ENCODE data around the gene NUP85.

Gene NUP85

GRCh38 chr17:75238020-75238580 lies 32.6 kb downstream of the NUP85 start:
- WGBS, 2 donors (ENCODE audit: extremely low coverage in 2 of 2, insufficient read length in 2 of 2, insufficient replicate concordance in 1 of 2): no CpG with 5 or more reads among the region's 11 CpGs
- Histone ChIP-seq H3K27me3 (ENCODE audit: control insufficient read depth in 3 of 3, insufficient read depth in 3 of 3, low read depth in 1 of 3, low read length in 3 of 3) (no peaks in the 10 kb centered on the region), H3K4me3 (ENCODE audit: low read length in 2 of 2) (no peak overlapping the region), H2AFZ (ENCODE audit: low read length) (no peak overlapping the region), H2BK15ac (ENCODE audit: low read length) (no peak overlapping the region), H3K4ac (ENCODE audit: low read length) (no peak overlapping the region), H3K4me2 (ENCODE audit: insufficient read depth, low read length, poor library complexity, severe bottlenecking) (no peak overlapping the region), H3K36me3 (replicated peaks in 1 of 2; ENCODE audit: control insufficient read depth in 2 of 2, insufficient read depth in 2 of 2, low read length in 2 of 2) (peaks cover 60 to 94% of the 10 kb centered on the region in 2 donors), H2BK120ac (ENCODE audit: low read depth, low read length) (no peak overlapping the region), H2AK5ac (ENCODE audit: low read depth, low read length) (no peak overlapping the region), H3K23ac (ENCODE audit: low read depth, low read length, poor library complexity) (no peak overlapping the region), H3K79me1 (ENCODE audit: low read depth, low read length) (no peaks in the 10 kb centered on the region), H4K8ac (ENCODE audit: low read depth, low read length) (no peak overlapping the region), H3K27ac (replicated peaks; ENCODE audit: low read length) (no peak overlapping the region), H3K18ac (ENCODE audit: low read length) (no peak overlapping the region), H3K9me3 (replicated peaks in 1 of 2; ENCODE audit: control insufficient read depth in 2 of 2, insufficient read depth in 1 of 2, low read depth in 1 of 2, low read length in 2 of 2) (no peaks in the 10 kb centered on the region), H2BK12ac (ENCODE audit: low read length) (no peak overlapping the region), H3K14ac (ENCODE audit: low read length) (no peak overlapping the region), H3K4me1 (ENCODE audit: control insufficient read depth in 2 of 2, insufficient read depth in 1 of 2, low read depth in 1 of 2, low read length in 2 of 2) (peaks cover 0 to 8% of the 10 kb centered on the region in 2 donors), H3K9ac (ENCODE audit: low read depth, low read length, poor library complexity) (no peak overlapping the region), H2BK5ac (ENCODE audit: low read length) (no peak overlapping the region), H4K91ac (ENCODE audit: low read depth, low read length, poor library complexity) (no peak overlapping the region)
- no peak for DNase-seq (ENCODE audit: low spot score)

- Histone ChIP-seq H3K4me1 (ENCODE audit: control insufficient read depth in 2 of 2, insufficient read depth in 1 of 2, low read depth in 1 of 2, low read length in 2 of 2) (peaks cover 0 to 8% of the 10 kb centered on the region in 2 donors), H2BK12ac (ENCODE audit: low read length) (no peak overlapping the region), H2BK120ac (ENCODE audit: low read depth, low read length) (no peak overlapping the region), H2AFZ (ENCODE audit: low read length) (no peak overlapping the region), H3K36me3 (replicated peaks in 1 of 2; ENCODE audit: control insufficient read depth in 2 of 2, insufficient read depth in 2 of 2, low read length in 2 of 2) (peaks cover 66 to 97% of the 10 kb centered on the region in 2 donors), H2BK5ac (ENCODE audit: low read length) (no peak overlapping the region), H3K27me3 (ENCODE audit: control insufficient read depth in 3 of 3, insufficient read depth in 3 of 3, low read depth in 1 of 3, low read length in 3 of 3) (no peaks in the 10 kb centered on the region), H4K8ac (ENCODE audit: low read depth, low read length) (peak overlapping the region; percentile 0), H3K4ac (ENCODE audit: low read length) (no peak overlapping the region), H2AK5ac (ENCODE audit: low read depth, low read length) (no peak overlapping the region), H2BK15ac (ENCODE audit: low read length) (no peak overlapping the region), H3K79me1 (ENCODE audit: low read depth, low read length) (no peaks in the 10 kb centered on the region), H3K4me2 (ENCODE audit: insufficient read depth, low read length, poor library complexity, severe bottlenecking) (no peak overlapping the region), H3K23ac (ENCODE audit: low read depth, low read length, poor library complexity) (no peak overlapping the region), H3K27ac (replicated peaks; ENCODE audit: low read length) (no peak overlapping the region), H4K91ac (ENCODE audit: low read depth, low read length, poor library complexity) (no peak overlapping the region), H3K18ac (ENCODE audit: low read length) (no peak overlapping the region), H3K14ac (ENCODE audit: low read length) (no peak overlapping the region), H3K4me3 (ENCODE audit: low read length in 2 of 2) (no peak overlapping the region), H3K9me3 (replicated peaks in 1 of 2; ENCODE audit: control insufficient read depth in 2 of 2, insufficient read depth in 1 of 2, low read depth in 1 of 2, low read length in 2 of 2) (no peaks in the 10 kb centered on the region), H3K9ac (ENCODE audit: low read depth, low read length, poor library complexity) (peak overlapping the region; percentile 17)
- WGBS, 2 donors (ENCODE audit: extremely low coverage in 2 of 2, insufficient read length in 2 of 2, insufficient replicate concordance in 1 of 2): no CpG with 5 or more reads among the region's 13 CpGs
- DNase-seq (ENCODE audit: low spot score): peak; percentile 44
Observed at GRCh38 chr17:75238684-75239191, 33.3 kb downstream of the NUP85 start.

GRCh38 chr17:75239214-75239613 lies 33.7 kb downstream of the NUP85 start:
- no peak for DNase-seq (ENCODE audit: low spot score)
- Histone ChIP-seq H4K8ac (ENCODE audit: low read depth, low read length) (peak overlapping the region; percentile 0), H3K23ac (ENCODE audit: low read depth, low read length, poor library complexity) (no peak overlapping the region), H4K91ac (ENCODE audit: low read depth, low read length, poor library complexity) (no peak overlapping the region), H3K9ac (ENCODE audit: low read depth, low read length, poor library complexity) (peak overlapping the region; percentile 17), H3K9me3 (replicated peaks in 1 of 2; ENCODE audit: control insufficient read depth in 2 of 2, insufficient read depth in 1 of 2, low read depth in 1 of 2, low read length in 2 of 2) (no peaks in the 10 kb centered on the region), H3K14ac (ENCODE audit: low read length) (no peak overlapping the region), H2AK5ac (ENCODE audit: low read depth, low read length) (no peak overlapping the region), H3K4me3 (ENCODE audit: low read length in 2 of 2) (no peak overlapping the region), H3K36me3 (replicated peaks in 1 of 2; ENCODE audit: control insufficient read depth in 2 of 2, insufficient read depth in 2 of 2, low read length in 2 of 2) (peaks cover 70 to 99% of the 10 kb centered on the region in 2 donors), H2BK120ac (ENCODE audit: low read depth, low read length) (no peak overlapping the region), H2BK5ac (ENCODE audit: low read length) (no peak overlapping the region), H3K79me1 (ENCODE audit: low read depth, low read length) (no peaks in the 10 kb centered on the region), H2AFZ (ENCODE audit: low read length) (no peak overlapping the region), H3K27me3 (ENCODE audit: control insufficient read depth in 3 of 3, insufficient read depth in 3 of 3, low read depth in 1 of 3, low read length in 3 of 3) (no peaks in the 10 kb centered on the region), H2BK12ac (ENCODE audit: low read length) (no peak overlapping the region), H3K18ac (ENCODE audit: low read length) (no peak overlapping the region), H2BK15ac (ENCODE audit: low read length) (no peak overlapping the region), H3K4ac (ENCODE audit: low read length) (no peak overlapping the region), H3K27ac (replicated peaks; ENCODE audit: low read length) (no peak overlapping the region), H3K4me2 (ENCODE audit: insufficient read depth, low read length, poor library complexity, severe bottlenecking) (no peak overlapping the region), H3K4me1 (ENCODE audit: control insufficient read depth in 2 of 2, insufficient read depth in 1 of 2, low read depth in 1 of 2, low read length in 2 of 2) (peaks cover 0 to 8% of the 10 kb centered on the region in 2 donors)
- no CpG with 5 or more reads among the region's 12 CpGs for WGBS, 2 donors (ENCODE audit: extremely low coverage in 2 of 2, insufficient read length in 2 of 2, insufficient replicate concordance in 1 of 2)

GRCh38 chr17:75239778-75240393 lies 34.4 kb downstream of the NUP85 start:
- Histone ChIP-seq H3K4ac (ENCODE audit: low read length) (no peak overlapping the region), H2AK5ac (ENCODE audit: low read depth, low read length) (peak overlapping the region; percentile 72), H3K4me1 (ENCODE audit: control insufficient read depth in 2 of 2, insufficient read depth in 1 of 2, low read depth in 1 of 2, low read length in 2 of 2) (peaks cover 0 to 8% of the 10 kb centered on the region in 2 donors), H2BK12ac (ENCODE audit: low read length) (no peak overlapping the region), H2BK15ac (ENCODE audit: low read length) (peak overlapping the region; percentile 22), H3K79me1 (ENCODE audit: low read depth, low read length) (no peaks in the 10 kb centered on the region), H3K27ac (replicated peaks; ENCODE audit: low read length) (peak overlapping the region; percentile 52), H4K8ac (ENCODE audit: low read depth, low read length) (no peak overlapping the region), H2BK120ac (ENCODE audit: low read depth, low read length) (no peak overlapping the region), H2BK5ac (ENCODE audit: low read length) (peak overlapping the region; percentile 11), H3K9ac (ENCODE audit: low read depth, low read length, poor library complexity) (peak overlapping the region; percentile 75), H3K4me2 (ENCODE audit: insufficient read depth, low read length, poor library complexity, severe bottlenecking) (no peak overlapping the region), H3K14ac (ENCODE audit: low read length) (no peak overlapping the region), H3K23ac (ENCODE audit: low read depth, low read length, poor library complexity) (peak overlapping the region; percentile 25), H4K91ac (ENCODE audit: low read depth, low read length, poor library complexity) (no peak overlapping the region), H3K27me3 (ENCODE audit: control insufficient read depth in 3 of 3, insufficient read depth in 3 of 3, low read depth in 1 of 3, low read length in 3 of 3) (no peaks in the 10 kb centered on the region), H3K4me3 (ENCODE audit: low read length in 2 of 2) (no peak overlapping the region), H3K18ac (ENCODE audit: low read length) (peak overlapping the region; percentile 69), H3K36me3 (replicated peaks in 1 of 2; ENCODE audit: control insufficient read depth in 2 of 2, insufficient read depth in 2 of 2, low read length in 2 of 2) (peaks cover 68 to 99% of the 10 kb centered on the region in 2 donors), H2AFZ (ENCODE audit: low read length) (no peak overlapping the region), H3K9me3 (replicated peaks in 1 of 2; ENCODE audit: control insufficient read depth in 2 of 2, insufficient read depth in 1 of 2, low read depth in 1 of 2, low read length in 2 of 2) (no peaks in the 10 kb centered on the region)
- no CpG with 5 or more reads among the region's 23 CpGs for WGBS, 2 donors (ENCODE audit: extremely low coverage in 2 of 2, insufficient read length in 2 of 2, insufficient replicate concordance in 1 of 2)
- DNase-seq (ENCODE audit: low spot score): no peak

Measured in neuronal stem cell (in vitro differentiated cells).